CD4-positive, CD25-positive, alpha-beta regulatory T cell (primary cell): Measurements from ENCODE around the gene OPN1SW. TPM values are rescaled to one million over a fixed set of nuclear protein-coding genes. Genes with fewer than 3 reads are reported as not detected.

Source experiments
- ATAC-seq, 2 donors: fragments of 150-1000 bp; cut with Tn5 transposase; one replicate each; pipeline ENCODE4 v1.10.0; 2021; ENCODE audit warnings: low read depth in 2 of 2, moderate number of reproducible peaks in 2 of 2, moderate library complexity in 1 of 2
- DNase-seq, 3 donors: peaks; one replicate each; pipeline versions ENCODE4 v3.0.0 to v3.0.0-alpha.2; 2012 to 2022; ENCODE audit warnings: mixed read lengths in 1 of 3
- H3K27ac ChIP-seq: one replicate; pipeline ENCODE4 v1.7.0; 2013; ENCODE audit warnings: mild to moderate bottlenecking, low read length; ENCODE audit not compliant: insufficient read depth, poor library complexity, severe bottlenecking
- H3K27me3 ChIP-seq: one replicate; pipeline ENCODE4 v1.7.0; 2013; ENCODE audit warnings: low read length; ENCODE audit not compliant: control insufficient read depth, insufficient read depth
- H3K36me3 ChIP-seq: one replicate; pipeline ENCODE4 v1.7.0; 2013; ENCODE audit warnings: mild to moderate bottlenecking, low read length, moderate library complexity; ENCODE audit not compliant: control insufficient read depth, insufficient read depth
- H3K4me1 ChIP-seq: 2 replicates; pipeline ENCODE4 v1.7.0; 2013; ENCODE audit warnings: mild to moderate bottlenecking, low read length; ENCODE audit not compliant: insufficient read depth, control insufficient read depth, poor library complexity, severe bottlenecking
- H3K4me3 ChIP-seq: one replicate; pipeline ENCODE4 v1.7.0; 2013; ENCODE audit warnings: low read depth, mild to moderate bottlenecking, low read length, moderate library complexity
- H3K9me3 ChIP-seq, 2 experiments: 1 replicate in 1 of 2; 2 replicates in 1 of 2; pipeline ENCODE4 v1.7.0; 2013; ENCODE audit warnings: low read length in 2 of 2, mild to moderate bottlenecking in 1 of 2, moderate library complexity in 1 of 2; ENCODE audit not compliant: control insufficient read depth in 2 of 2
- H3K27ac Mint-ChIP-seq, 3 donors: one replicate each; pipeline ENCODE4 v1.8.0; 2020 to 2022; ENCODE audit warnings: mild to moderate bottlenecking in 3 of 3, mixed read lengths in 3 of 3, moderate library complexity in 2 of 3
- H3K27me3 Mint-ChIP-seq: one replicate; pipeline ENCODE4 v1.8.0; 2022; ENCODE audit warnings: mild to moderate bottlenecking, mixed read lengths
- H3K36me3 Mint-ChIP-seq: one replicate; pipeline ENCODE4 v1.8.0; 2020; ENCODE audit warnings: mixed read lengths
- H3K4me1 Mint-ChIP-seq, 4 donors: one replicate each; pipeline ENCODE4 v1.8.0; 2020 to 2022; ENCODE audit warnings: mixed read lengths in 4 of 4, mild to moderate bottlenecking in 1 of 4
- H3K4me3 Mint-ChIP-seq, 4 donors: one replicate each; pipeline ENCODE4 v1.8.0; 2020 to 2022; ENCODE audit warnings: mild to moderate bottlenecking in 4 of 4, mixed read lengths in 4 of 4, moderate library complexity in 3 of 4
- H3K9me3 Mint-ChIP-seq, 7 donors: one replicate each; pipeline ENCODE4 v1.8.0; 2020 to 2022; ENCODE audit warnings: mixed read lengths in 7 of 7, mild to moderate bottlenecking in 3 of 7, moderate library complexity in 2 of 7
- polyA plus RNA-seq, 4 donors: library from polyadenylated mRNA; unstranded; fragments of 300-500 nt; fragmentation: Illumina TruSeq; gene quantifications; one replicate each; pipeline ENCODE4 v1.2.3, GENCODE V29; 2021
- total RNA-seq: library from RNA; stranded (reverse); gene quantifications from one replicate; pipeline ENCODE4 v1.2.3, GENCODE V29; 2022

The OPN1SW gene
- total RNA-seq (not detected), polyA plus RNA-seq (not detected)

DNA sequence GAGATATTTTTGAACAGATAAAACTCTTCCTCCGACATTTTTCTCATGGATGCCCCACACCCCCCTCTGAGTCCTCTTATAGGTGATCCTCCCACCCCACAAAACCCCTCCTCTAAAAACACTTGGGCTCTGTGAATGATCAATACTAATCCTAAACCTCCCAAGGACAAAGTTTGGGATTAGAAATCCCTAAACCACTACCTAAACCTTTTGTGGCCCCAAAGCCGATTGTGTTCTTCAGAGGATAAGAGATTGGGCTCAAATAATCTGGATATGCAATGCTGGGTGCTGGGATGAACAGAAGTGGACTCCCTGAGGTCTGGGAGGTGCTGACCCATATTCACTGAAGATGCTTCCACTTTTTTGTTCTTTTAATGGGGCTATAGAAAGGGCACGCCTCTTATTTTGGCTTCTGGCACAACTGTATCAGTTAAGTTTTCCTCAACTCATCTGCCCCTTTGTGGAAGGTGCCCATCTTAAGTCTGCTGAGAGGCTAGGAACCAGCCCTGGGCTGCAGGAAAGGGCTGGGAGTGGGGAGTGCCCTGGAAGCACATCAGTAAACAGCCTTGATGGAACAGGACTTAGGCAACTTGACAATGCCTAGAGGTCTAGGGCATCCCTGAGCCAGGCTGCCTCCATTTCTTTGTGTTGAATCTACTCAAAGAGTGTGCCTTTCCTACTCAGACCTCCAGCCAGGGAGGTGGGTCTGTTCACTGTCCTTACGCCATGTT is at the start of gene OPN1SW:
Gene OPN1SW (minus strand): TSS at position 51 of the 731 bp plus-strand sequence. CDS start 13 bp downstream, at position 38.
- peaks cover 0 to 15% (median 0%) of the 10 kb centered on the region in 7 donors for H3K9me3 Mint-ChIP-seq
- Histone ChIP-seq H3K27ac (no peak within 1 kb of the TSS), H3K27me3 (no peaks in the 10 kb centered on the region), H3K9me3 (peaks cover 0 to 10% of the 10 kb centered on the region in 2 experiments), H3K36me3 (peaks cover 13% of the 10 kb centered on the region), H3K4me1 (no peaks in the 10 kb centered on the region), H3K4me3 (no peak within 1 kb of the TSS)
- H3K4me3 Mint-ChIP-seq, result no peak within 1 kb of the TSS
- no peaks in the 10 kb centered on the region for H3K27me3 Mint-ChIP-seq
- DNase-seq (no peak), ATAC-seq (no peak)
- peaks cover 30% of the 10 kb centered on the region for H3K36me3 Mint-ChIP-seq
- H3K27ac Mint-ChIP-seq, result no peak within 1 kb of the TSS
- peaks cover 0 to 4% (median 0%) of the 10 kb centered on the region in 4 donors for H3K4me1 Mint-ChIP-seq

DNA sequence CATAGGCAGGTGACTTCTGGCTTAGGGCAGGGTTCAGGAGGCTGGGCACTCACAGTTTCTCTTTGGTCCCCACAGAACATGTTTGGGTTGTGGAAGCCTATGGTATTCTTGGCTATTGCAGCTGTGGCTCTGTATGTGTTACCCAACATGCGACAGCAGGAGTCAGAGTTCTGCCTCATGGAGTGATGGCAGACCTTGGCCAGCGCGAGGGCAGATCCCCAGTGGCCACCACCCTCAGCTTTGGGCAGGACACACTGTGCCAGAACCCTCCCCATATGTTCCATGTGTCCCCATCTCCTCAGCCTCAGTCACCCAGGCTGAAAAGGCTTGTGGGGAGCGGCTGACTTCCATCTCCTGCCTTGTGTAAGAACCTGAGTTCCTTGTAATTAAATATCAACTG is 46.1 kb upstream of the OPN1SW start:
- Mint-ChIP-seq H3K36me3 (peaks cover 9% of the 10 kb centered on the region), H3K9me3 (no peaks in the 10 kb centered on the region), H3K4me3 (no peak overlapping the region), H3K27me3 (no peaks in the 10 kb centered on the region), H3K27ac (no peak overlapping the region), H3K4me1 (peaks cover 0 to 14% (median 3%) of the 10 kb centered on the region in 4 donors)
- Histone ChIP-seq H3K27me3 (no peaks in the 10 kb centered on the region), H3K4me1 (no peaks in the 10 kb centered on the region), H3K4me3 (no peak overlapping the region), H3K27ac (no peak overlapping the region), H3K36me3 (no peaks in the 10 kb centered on the region), H3K9me3 (no peaks in the 10 kb centered on the region)
- ATAC-seq (no peak), DNase-seq (no peak)

DNA sequence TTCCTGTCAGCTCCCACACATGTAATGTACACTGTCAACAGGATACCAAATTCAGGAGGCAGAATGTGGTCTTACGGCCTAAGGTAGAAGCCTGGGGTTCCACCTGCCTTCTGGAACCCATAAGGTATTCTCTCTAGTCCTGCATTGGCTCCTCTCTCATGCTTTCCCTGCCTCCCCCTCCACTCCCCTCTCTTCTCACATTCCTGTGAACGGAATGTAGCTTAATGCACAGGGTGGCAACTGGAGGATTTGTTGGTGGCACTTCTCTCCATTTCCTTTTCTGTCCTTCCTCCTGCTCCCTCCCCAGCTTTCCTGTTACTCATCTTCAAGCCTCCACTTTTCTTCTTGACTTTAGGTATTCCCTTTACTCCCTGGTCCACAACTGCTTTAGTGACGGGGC is 43.1 kb upstream of the OPN1SW start:
- H3K4me3 ChIP-seq, result no peak overlapping the region
- no peak for DNase-seq
- no peak overlapping the region for H3K27ac Mint-ChIP-seq

GRCh38 chr7:128815289-128815942 is 39.8 kb upstream of the OPN1SW start:
- no peak overlapping the region for H3K4me3 ChIP-seq
- H3K4me3 Mint-ChIP-seq, result no peak overlapping the region
- H3K4me1 ChIP-seq, result no peaks in the 10 kb centered on the region
- no peaks in the 10 kb centered on the region for H3K9me3 ChIP-seq
- H3K4me1 Mint-ChIP-seq, result peaks cover 0 to 11% (median 3%) of the 10 kb centered on the region in 4 donors
- H3K27me3 ChIP-seq, result no peaks in the 10 kb centered on the region
- H3K27ac ChIP-seq, result no peak overlapping the region
- H3K36me3 Mint-ChIP-seq, result peaks cover 9% of the 10 kb centered on the region
- DNase-seq (no peak), ATAC-seq (no peak)
- H3K36me3 ChIP-seq, result no peaks in the 10 kb centered on the region
- no peaks in the 10 kb centered on the region for H3K9me3 Mint-ChIP-seq
- H3K27me3 Mint-ChIP-seq, result no peaks in the 10 kb centered on the region
- no peak overlapping the region for H3K27ac Mint-ChIP-seq

More for the DNA sequence above, 43.1 kb upstream of the OPN1SW start:
- no peaks in the 10 kb centered on the region for H3K9me3 Mint-ChIP-seq
- no peak overlapping the region for H3K4me3 Mint-ChIP-seq
- H3K27ac ChIP-seq, result no peak overlapping the region
- no peaks in the 10 kb centered on the region for H3K9me3 ChIP-seq
- peaks cover 9% of the 10 kb centered on the region for H3K36me3 Mint-ChIP-seq
- H3K4me1 Mint-ChIP-seq, result peaks cover 0 to 14% (median 3%) of the 10 kb centered on the region in 4 donors
- H3K27me3 ChIP-seq, result no peaks in the 10 kb centered on the region
- no peaks in the 10 kb centered on the region for H3K36me3 ChIP-seq
- H3K27me3 Mint-ChIP-seq, result no peaks in the 10 kb centered on the region
- H3K4me1 ChIP-seq, result no peaks in the 10 kb centered on the region
- no peak for ATAC-seq

DNA sequence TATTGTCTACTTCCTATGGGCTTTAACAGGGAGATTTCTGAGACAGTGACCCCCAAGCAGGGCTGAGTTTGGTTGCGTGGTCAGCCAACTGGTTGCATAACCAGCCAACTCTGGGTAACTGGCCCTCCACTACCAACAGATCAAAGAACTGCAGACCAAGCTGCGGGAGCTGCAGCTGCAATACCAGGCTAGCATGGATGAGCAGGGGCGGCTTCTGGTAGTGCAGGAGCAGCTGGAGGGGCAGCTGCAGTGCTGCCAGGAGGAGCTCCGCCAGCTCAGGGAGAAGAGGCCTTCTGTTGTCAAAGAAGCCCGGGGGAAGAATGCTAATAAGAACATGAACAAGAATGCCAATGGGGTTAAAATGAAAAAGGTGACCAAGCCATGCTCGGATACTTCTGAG is 38.9 kb upstream of the OPN1SW start:
- no peaks in the 10 kb centered on the region for H3K4me1 ChIP-seq
- H3K27me3 Mint-ChIP-seq, result no peaks in the 10 kb centered on the region
- no peaks in the 10 kb centered on the region for H3K9me3 Mint-ChIP-seq
- H3K9me3 ChIP-seq, result no peaks in the 10 kb centered on the region
- peak overlapping the region in 2 of 3 donors; percentile 9 to 55 for H3K27ac Mint-ChIP-seq
- no peak overlapping the region for H3K27ac ChIP-seq
- H3K36me3 ChIP-seq, result peaks cover 2% of the 10 kb centered on the region
- ATAC-seq, result no peak
- peaks cover 16% of the 10 kb centered on the region for H3K36me3 Mint-ChIP-seq
- H3K27me3 ChIP-seq, result no peaks in the 10 kb centered on the region
- H3K4me3 ChIP-seq, result no peak overlapping the region
- peaks cover 0 to 4% (median 0%) of the 10 kb centered on the region in 4 donors for H3K4me1 Mint-ChIP-seq
- no peak for DNase-seq
- no peak overlapping the region for H3K4me3 Mint-ChIP-seq

DNA sequence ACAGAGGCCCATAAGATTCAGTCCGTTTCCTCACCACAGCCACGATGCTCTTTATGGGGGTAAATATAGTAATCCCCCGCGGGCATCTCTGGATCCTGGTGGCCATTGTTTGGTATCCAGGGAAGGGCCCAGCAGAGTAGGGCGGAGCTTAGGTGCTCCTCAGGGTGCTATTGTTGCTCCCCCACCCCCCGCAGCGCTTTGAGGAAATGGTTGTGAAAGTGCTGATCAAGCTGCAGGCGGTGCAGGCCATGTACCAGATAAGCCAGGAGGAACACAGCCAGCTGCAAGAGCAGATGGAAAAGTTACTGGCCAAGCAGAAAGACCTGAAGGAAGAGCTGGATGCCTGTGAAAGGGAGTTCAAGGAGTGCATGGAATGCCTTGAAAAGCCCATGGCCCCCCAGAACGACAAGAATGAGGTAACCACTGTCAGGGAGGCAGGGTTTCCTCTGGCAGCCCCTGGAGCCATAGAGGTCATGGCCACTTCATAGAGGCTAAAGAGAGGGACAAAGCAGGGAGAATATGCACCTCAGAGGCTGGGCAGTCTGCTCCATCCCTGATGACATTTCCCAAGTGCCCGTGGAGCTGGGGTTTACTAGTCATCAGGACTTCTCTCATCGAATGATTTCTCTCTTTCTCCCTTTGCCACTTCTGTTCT is 37.0 kb upstream of the OPN1SW start:
- H3K4me3 Mint-ChIP-seq, result no peak overlapping the region
- no peaks in the 10 kb centered on the region for H3K4me1 Mint-ChIP-seq
- Histone ChIP-seq H3K9me3 (no peaks in the 10 kb centered on the region), H3K27ac (no peak overlapping the region), H3K36me3 (peaks cover 2% of the 10 kb centered on the region), H3K4me1 (no peaks in the 10 kb centered on the region), H3K4me3 (no peak overlapping the region), H3K27me3 (no peaks in the 10 kb centered on the region)
- no peak for ATAC-seq
- H3K27ac Mint-ChIP-seq, result no peak overlapping the region
- H3K36me3 Mint-ChIP-seq, result peaks cover 11% of the 10 kb centered on the region
- no peaks in the 10 kb centered on the region for H3K27me3 Mint-ChIP-seq
- H3K9me3 Mint-ChIP-seq, result no peaks in the 10 kb centered on the region
- DNase-seq, result no peak

GRCh38 chr7:128811631-128812430 is 36.2 kb upstream of the OPN1SW start:
- H3K9me3 ChIP-seq, result no peaks in the 10 kb centered on the region

More at GRCh38 chr7:128811631-128812430, 36.2 kb upstream of the OPN1SW start:
- H3K27me3 Mint-ChIP-seq, result no peaks in the 10 kb centered on the region
- H3K9me3 Mint-ChIP-seq, result no peaks in the 10 kb centered on the region
- no peaks in the 10 kb centered on the region for H3K4me1 Mint-ChIP-seq
- ATAC-seq, result no peak
- Histone ChIP-seq H3K27me3 (no peaks in the 10 kb centered on the region), H3K36me3 (peaks cover 2% of the 10 kb centered on the region), H3K4me3 (no peak overlapping the region), H3K4me1 (no peaks in the 10 kb centered on the region), H3K27ac (no peak overlapping the region)
- no peak for DNase-seq
- peaks cover 10% of the 10 kb centered on the region for H3K36me3 Mint-ChIP-seq
- no peak overlapping the region for H3K27ac Mint-ChIP-seq
- no peak overlapping the region for H3K4me3 Mint-ChIP-seq
